LoVo (cell line): Measurements from ENCODE around the gene CTNND1.
A peak's percentile ranks its signal among the peaks of the same experiment; 100 is the strongest.
"Not testable (repeated sequence)": the region's sequence is repeated elsewhere in the genome, so short reads cannot be mapped to it uniquely, and the experiment has no call there.

ENCODE experiments used
- DNase-seq: peaks from one replicate; pipeline ENCODE4 v3.0.0-alpha.2; 2016; ENCODE audit warnings: low spot score

CTNND1 gene

DNA sequence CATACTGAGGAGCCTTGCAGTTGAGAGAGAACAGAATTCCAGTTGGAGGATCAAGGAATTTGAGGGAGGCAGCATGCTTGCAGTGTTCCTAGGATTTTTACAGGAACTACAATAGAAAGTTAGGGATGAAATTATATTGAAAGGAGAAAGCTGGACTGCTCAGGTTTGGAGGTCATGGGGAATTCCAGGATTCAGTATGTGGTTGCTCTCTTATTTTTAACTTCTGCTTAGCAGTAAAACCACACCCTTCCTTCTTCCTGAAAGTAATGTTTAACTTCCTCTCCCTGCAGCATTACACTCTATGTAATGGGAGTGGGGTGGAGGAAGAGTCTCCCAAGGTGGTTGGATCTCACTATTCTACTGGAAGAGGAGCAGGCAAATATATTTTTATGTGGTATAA, 31.3 kb downstream of the CTNND1 start:
- peak; percentile 58 for DNase-seq

GRCh38 chr11:57793351-57794115, 31.9 kb downstream of the CTNND1 start:
- DNase-seq, result no peak

DNA sequence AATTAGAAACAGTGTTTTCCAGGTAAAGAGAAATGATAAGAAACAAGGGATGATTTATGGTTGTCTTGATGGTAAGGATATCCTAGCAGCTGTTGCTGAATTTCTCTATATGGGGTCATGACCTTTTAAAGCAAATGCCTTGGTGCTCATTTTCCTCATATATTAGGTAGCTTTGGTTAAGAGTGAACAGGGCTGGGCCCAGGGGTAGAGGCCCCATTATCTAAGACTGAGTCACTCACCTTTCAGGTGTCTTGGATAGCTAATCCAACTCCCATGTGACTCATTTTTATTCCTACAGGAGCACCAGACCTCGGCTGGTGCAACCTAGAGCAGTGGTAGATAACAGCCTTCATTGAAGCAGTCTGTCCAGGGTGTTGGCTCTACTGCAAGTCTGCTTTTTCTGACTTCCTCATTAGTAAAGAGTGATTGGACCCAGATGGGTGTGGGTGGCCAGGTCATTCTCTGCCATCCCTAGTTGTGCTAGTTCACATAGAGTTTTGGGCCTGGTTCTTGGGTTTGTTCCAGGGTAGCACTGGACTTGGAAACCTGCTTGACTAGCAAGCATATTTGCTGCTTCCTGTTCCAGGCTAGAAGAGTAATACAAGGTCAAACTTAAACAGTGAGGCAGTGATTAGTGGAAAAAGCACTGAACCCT, 37.4 kb downstream of the CTNND1 start:
- peak; percentile 89 for DNase-seq

DNA sequence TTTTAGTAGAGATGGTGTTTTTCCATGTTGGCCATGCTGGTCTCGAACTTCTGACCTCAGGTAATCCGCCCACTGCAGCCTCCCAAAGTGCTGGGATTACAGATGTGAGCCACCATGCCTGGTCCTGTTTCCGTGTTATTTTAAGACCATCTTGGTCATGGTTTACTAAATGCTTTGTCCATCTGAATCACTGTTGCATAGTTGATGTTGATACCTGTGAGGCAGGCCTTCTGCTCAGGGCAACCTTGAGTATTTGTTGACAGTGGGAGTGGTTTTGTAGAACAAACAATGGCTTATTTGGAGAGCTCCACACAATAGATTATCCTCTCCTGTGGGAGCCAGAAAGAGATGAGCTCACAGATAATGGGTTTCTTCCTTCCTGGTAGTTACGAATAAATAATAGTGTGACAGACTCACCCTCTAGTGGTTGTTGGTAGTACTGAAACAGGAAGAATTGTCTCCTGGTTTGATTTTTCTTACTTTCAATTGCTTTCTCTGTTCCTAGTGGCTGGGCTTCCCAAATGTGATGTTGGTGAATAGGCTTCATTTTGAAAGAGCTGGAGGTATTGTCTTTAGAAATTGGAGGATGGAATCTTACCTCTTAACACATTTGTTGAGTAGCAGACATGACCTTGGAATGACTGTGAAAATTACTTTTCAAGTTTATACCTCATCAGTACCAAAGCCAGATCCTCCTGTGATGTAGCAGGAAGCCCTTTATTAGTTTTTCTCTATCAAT, 39.0 kb downstream of the CTNND1 start:
- peak; percentile 86 for DNase-seq

GRCh38 chr11:57801183-57801485, 39.5 kb downstream of the CTNND1 start:
- no peak for DNase-seq

DNA sequence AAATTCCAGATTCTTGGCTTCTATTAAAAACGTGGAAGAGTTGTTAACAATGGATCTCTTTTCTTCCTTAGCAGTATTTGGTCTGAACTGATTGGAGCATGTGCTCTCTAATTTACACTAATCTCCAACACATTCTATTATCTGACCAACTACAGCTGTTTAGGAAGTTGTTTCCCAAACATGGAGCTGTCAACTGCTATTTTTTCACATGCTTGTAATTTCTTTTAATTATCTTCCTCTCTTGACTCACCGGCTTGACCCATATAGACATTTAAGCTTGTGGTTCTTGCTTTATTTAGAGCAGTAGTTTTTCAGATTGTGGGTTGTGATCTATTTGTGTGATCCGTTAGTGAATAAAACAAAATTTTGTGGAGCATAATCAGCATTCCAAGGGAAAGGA, 40.8 kb downstream of the CTNND1 start:
- no peak for DNase-seq

DNA sequence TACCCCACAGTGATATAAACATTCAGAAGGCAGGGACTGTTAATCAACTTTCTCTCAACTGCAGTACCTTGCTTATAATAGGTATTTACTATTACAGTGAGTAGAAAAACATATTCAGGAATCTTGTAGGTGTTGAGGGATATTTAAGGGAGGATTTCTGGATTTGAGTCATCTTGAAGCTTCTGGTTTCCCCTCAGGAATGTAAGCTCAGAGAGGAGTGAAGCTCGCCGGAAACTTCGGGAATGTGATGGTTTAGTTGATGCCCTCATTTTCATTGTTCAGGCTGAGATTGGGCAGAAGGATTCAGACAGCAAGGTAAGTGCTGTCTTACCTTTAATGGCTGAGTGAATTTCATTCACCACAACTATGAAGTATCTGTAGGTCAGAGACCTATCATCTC, 42.9 kb downstream of the CTNND1 start:
- DNase-seq, result no peak

- DNase-seq, result no peak
Observed at GRCh38 chr11:57805780-57806179, 44.2 kb downstream of the CTNND1 start.

DNA sequence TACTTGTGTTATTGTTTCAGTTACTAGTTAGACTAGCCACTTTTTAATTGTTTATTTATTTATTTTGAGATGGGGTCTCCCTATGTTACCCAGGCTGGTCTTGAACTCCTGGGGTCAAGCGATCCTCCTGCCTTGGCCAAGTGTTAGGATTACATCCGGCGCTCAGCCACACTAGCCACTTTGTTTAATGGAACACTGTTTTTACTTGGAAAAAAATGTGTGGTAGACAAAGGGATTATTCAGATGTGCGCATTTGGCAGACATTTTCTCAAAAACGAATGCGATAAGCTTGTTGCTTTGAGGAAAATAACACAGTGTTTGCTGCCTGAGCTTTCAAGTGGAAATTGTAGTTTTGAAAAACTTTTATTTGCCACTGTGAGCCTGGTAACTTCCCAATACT, 51.0 kb downstream of the CTNND1 start:
- DNase-seq, result no peak

DNA sequence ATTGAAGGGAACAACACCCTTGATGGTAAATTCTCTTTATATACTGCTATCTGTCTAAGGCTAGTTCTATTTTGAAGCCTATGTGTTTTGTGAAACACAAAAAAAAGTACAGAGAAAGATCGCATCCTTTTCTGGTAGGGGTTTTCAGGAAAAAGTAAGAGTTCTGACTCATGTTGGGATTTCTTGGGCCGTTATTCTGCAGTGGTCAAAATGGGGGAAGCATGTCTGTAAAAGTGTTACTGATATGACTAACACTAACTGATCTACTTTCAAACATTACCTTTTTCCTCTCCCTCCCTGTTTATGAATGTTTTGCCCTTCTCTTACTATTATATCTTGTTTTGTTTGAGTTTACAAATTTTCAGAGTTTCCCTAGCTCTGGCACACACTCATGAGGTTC, 53.9 kb downstream of the CTNND1 start:
- no peak for DNase-seq

DNA sequence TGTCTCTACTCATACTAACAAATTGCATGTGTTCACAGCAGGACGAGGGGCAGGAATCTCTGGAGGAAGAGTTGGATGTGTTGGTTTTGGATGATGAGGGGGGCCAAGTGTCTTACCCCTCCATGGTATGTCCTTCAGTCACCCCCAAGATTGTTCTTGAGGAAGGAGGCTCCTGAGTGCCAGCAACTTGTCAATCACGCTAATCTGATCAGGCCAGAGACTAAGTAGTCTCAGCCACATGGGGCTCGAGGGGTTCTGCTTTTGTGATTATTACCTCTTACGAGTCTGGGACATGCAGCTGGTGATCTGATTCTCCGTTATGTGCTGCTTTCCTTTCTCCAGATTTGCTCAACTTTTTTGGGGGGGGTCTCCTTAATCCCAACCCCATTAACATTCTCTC, 54.3 kb downstream of the CTNND1 start:
- DNase-seq, result no peak

- no peak for DNase-seq
Observed at GRCh38 chr11:57818812-57819211, 57.2 kb downstream of the CTNND1 start.

GRCh38 chr11:57819252-57819979, 57.8 kb downstream of the CTNND1 start:
- DNase-seq, result no peak

DNA sequence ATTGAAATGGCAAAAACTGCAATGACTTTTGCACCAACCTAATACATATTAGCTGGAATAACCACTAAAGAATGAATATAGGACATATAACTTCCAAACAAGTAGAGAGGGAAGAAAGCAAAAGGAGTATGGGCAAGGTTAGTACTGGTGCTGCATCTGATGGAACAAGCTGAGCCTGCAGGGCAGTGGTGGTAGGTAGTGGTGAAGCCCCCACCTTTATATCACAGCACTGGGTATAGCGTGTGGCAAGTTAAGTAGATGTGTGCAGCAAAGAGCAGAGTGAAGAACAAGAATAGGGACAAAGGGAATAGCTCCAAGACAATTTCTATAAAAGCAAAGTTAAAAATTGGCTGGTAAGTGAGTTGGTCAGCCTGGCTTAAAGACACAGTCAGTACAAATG, 62.3 kb downstream of the CTNND1 start:
- DNase-seq, result no peak

- no peak for DNase-seq
Observed at GRCh38 chr11:57834852-57835251, 73.2 kb downstream of the CTNND1 start.

DNA sequence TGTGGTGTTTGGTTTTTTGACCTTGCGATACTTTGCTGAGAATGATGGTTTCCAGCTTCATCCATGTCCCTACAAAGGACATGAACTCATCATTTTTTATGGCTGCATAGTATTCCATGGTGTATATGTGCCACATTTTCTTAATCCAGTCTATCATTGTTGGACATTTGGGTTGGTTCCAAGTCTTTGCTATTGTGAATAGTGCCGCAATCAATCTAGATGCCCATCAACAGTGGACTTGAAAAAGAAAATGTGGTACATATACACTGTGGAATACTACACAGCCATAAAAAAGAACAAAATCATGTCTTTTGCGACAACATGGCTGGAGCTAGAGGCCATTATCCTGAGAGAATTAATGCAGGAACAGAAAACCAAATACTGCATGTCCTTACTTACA, 77.0 kb downstream of the CTNND1 start:
- DNase-seq, result not testable (repeated sequence)

GRCh38 chr11:57842873-57843272, 81.3 kb downstream of the CTNND1 start:
- no peak for DNase-seq

DNA sequence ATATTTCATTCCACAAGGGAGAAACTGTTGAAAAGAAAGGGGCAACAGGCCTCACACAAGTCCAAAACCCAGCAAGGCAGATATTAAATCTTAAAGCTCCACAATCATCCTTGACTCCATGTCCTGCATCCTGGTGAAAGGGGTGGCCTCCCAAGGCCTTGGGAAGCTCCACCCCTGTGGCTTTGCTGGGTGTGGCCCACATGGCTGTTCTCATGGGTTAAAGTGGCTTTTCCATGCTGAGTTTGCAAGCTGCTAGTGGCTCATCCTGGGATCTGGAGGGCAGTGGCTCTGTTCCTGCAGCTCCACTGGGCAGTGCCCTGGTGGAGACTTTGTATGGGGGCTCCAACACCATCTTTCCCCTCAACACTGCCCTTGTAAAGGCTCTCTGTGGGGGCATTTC, 106.4 kb downstream of the CTNND1 start:
- DNase-seq, result no peak

DNA sequence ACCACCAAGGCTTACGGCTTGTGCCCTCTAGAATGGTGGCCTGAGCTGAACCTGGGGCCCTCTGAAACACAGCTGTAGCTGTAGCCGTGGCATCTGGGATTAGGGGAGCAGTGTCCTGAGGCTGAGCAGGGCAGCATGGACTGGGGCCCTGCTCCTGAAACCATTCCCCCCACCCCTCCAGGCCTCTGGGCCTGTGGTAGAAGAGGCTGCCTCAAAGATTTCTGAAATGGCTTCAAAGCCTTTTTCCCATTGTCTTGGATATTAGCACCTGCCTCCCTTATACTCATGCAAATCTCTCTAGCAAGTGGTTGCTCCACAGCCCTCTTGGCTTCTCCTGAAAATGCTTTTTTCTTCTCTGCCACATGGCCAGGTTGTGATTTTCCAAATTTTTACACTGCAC, 106.9 kb downstream of the CTNND1 start:
- DNase-seq, result no peak
